Muscle layer of colon (tissue), 2 donors: ENCODE measurements around the gene LORICRIN.
"Not testable (repeated sequence)": the region's sequence is repeated elsewhere in the genome, so short reads cannot be mapped to it uniquely, and the experiment has no call there.

Source experiments
- H3K27ac ChIP-seq: one replicate; pipeline ENCODE4 v1.7.0; 2013; ENCODE audit warnings: low read depth, mild to moderate bottlenecking, low read length, moderate library complexity
- H3K27me3 ChIP-seq, 2 donors: one replicate each; pipeline ENCODE4 v1.7.0; 2013; ENCODE audit warnings: low read length in 2 of 2, mild to moderate bottlenecking in 2 of 2; ENCODE audit not compliant: insufficient read depth in 2 of 2, control insufficient read depth in 1 of 2
- H3K36me3 ChIP-seq: one replicate; pipeline ENCODE4 v1.7.0; 2013; ENCODE audit warnings: mild to moderate bottlenecking, low read length; ENCODE audit not compliant: insufficient read depth
- H3K4me1 ChIP-seq: one replicate; pipeline ENCODE4 v1.7.0; 2013; ENCODE audit warnings: mild to moderate bottlenecking, low read length; ENCODE audit not compliant: insufficient read depth
- H3K4me3 ChIP-seq, 2 donors: one replicate each; pipeline ENCODE4 v1.7.0; 2013; ENCODE audit warnings: low read length in 2 of 2, low read depth in 1 of 2, mild to moderate bottlenecking in 1 of 2, moderate library complexity in 1 of 2
- H3K9ac ChIP-seq: one replicate; pipeline ENCODE4 v1.7.0; 2013; ENCODE audit warnings: low read length
- H3K9me3 ChIP-seq: one replicate; pipeline ENCODE4 v1.7.0; 2013; ENCODE audit warnings: mild to moderate bottlenecking, low read length
- donor health status: abdominal sarcoma.
- donor health status: Adenocarcinoma of cecum.

The LORICRIN gene, protein sequence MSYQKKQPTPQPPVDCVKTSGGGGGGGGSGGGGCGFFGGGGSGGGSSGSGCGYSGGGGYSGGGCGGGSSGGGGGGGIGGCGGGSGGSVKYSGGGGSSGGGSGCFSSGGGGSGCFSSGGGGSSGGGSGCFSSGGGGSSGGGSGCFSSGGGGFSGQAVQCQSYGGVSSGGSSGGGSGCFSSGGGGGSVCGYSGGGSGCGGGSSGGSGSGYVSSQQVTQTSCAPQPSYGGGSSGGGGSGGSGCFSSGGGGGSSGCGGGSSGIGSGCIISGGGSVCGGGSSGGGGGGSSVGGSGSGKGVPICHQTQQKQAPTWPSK

GRCh38 chr1:153259387-153259786 is at the start of gene LORICRIN:
TSS of gene LORICRIN (plus strand) at chr1:153259687. CDS start at chr1:153260950, 1,263 bp downstream.
- Histone ChIP-seq H3K4me3 (no peak within 1 kb of the TSS), H3K9ac (no peak within 1 kb of the TSS), H3K9me3 (no peaks in the 10 kb centered on the region), H3K4me1 (peaks cover 9% of the 10 kb centered on the region), H3K27ac (no peak within 1 kb of the TSS), H3K27me3 (peaks cover 22 to 41% of the 10 kb centered on the region in 2 donors), H3K36me3 (no peaks in the 10 kb centered on the region)

GRCh38 chr1:153210206-153210605 is 49.3 kb upstream of the LORICRIN start:
- Histone ChIP-seq H3K27me3 (no peaks in the 10 kb centered on the region), H3K4me1 (no peaks in the 10 kb centered on the region), H3K9ac (no peak overlapping the region), H3K9me3 (no peaks in the 10 kb centered on the region), H3K36me3 (no peaks in the 10 kb centered on the region), H3K4me3 (no peak overlapping the region), H3K27ac (no peak overlapping the region)

DNA sequence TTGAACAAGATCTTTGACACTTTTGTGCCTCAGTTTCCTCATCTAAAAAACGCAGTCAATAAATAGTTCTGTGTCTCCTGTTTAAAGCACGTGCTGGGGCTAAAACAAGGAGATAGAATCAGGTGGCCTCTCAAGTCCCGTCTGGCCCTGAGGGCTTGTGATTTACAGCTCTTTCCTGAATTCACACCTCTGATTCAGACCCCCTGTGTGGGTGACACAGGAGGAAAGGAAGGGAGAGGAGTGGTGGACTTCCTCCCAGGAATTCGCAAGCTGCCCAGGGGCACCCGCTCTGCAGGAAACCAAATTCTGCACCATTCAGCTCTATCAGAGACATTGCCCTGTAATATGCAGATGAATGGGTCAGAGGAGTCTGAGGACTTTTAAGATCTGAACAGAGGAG is 47.3 kb upstream of the LORICRIN start:
- Histone ChIP-seq H3K36me3 (no peaks in the 10 kb centered on the region), H3K9me3 (no peaks in the 10 kb centered on the region), H3K4me3 (no peak overlapping the region), H3K27ac (no peak overlapping the region), H3K9ac (no peak overlapping the region), H3K27me3 (no peaks in the 10 kb centered on the region), H3K4me1 (no peaks in the 10 kb centered on the region)

GRCh38 chr1:153213519-153213918 is 46.0 kb upstream of the LORICRIN start:
- no peak overlapping the region for H3K27ac ChIP-seq
- no peaks in the 10 kb centered on the region for H3K36me3 ChIP-seq
- H3K9me3 ChIP-seq: no peaks in the 10 kb centered on the region
- H3K27me3 ChIP-seq: no peaks in the 10 kb centered on the region
- no peak overlapping the region for H3K9ac ChIP-seq
- H3K4me1 ChIP-seq: no peaks in the 10 kb centered on the region
- H3K4me3 ChIP-seq: no peak overlapping the region

DNA sequence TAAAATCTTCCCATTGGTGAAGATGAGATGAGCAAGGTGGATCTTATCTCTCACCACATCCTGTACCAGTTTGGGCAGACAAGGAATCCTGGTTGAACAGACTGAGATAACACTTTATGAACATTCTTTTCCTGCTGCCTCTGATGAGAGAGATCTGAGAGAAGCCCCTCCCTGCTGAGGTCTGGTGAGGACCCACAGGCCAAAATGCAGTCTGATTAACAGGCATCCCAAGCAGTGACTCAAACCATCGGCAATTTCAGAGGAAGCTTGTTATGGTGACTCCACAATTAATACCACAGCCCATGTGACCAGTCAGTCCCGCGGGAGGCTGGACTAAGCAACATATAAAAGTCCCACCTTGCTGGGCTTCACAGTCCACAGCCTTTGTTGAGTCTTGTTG is 42.3 kb upstream of the LORICRIN start, which contains the start of gene PRR9:
TSS of gene PRR9 (plus strand) at position 373 of the 400 bp plus-strand sequence. CDS start 561 bp downstream, outside the sequence.
- Histone ChIP-seq H3K9me3 (no peaks in the 10 kb centered on the region), H3K9ac (no peak within 1 kb of the TSS), H3K27me3 (no peaks in the 10 kb centered on the region), H3K27ac (no peak within 1 kb of the TSS), H3K4me3 (no peak within 1 kb of the TSS), H3K36me3 (no peaks in the 10 kb centered on the region), H3K4me1 (no peaks in the 10 kb centered on the region)

DNA sequence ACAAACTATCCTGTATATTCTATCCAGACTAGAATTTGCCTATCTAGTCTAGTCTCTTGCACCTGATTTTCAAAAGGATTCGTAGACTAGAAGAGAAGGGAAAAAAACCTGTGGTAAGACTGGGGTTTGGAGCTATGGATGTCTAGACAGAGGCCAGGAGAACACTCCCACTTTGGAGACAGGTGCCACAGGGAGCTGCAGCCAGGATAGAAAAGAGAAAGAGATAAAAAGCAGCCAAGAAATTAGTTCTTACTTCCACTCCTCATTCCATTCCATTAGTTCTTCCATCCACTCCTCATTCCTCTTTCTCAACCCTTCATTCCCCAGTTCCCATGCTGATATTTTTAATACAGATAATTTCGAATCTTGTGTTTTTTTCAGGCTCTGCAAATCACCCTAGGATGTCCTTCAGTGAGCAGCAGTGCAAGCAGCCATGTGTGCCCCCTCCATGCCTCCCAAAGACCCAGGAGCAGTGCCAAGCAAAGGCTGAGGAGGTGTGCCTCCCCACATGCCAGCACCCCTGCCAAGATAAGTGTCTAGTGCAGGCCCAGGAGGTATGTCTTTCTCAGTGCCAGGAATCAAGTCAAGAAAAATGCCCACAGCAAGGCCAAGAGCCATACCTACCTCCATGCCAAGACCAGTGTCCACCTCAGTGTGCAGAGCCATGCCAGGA is 41.6 kb upstream of the LORICRIN start:
- Histone ChIP-seq H3K27me3 (no peaks in the 10 kb centered on the region), H3K27ac (no peak overlapping the region), H3K9ac (no peak overlapping the region), H3K9me3 (no peaks in the 10 kb centered on the region), H3K4me3 (no peak overlapping the region), H3K4me1 (no peaks in the 10 kb centered on the region), H3K36me3 (no peaks in the 10 kb centered on the region)

GRCh38 chr1:153220606-153221303 is 38.7 kb upstream of the LORICRIN start:
- Histone ChIP-seq H3K27me3 (peaks cover 0 to 3% of the 10 kb centered on the region in 2 donors), H3K9ac (no peak overlapping the region), H3K9me3 (no peaks in the 10 kb centered on the region), H3K4me1 (no peaks in the 10 kb centered on the region), H3K4me3 (no peak overlapping the region), H3K36me3 (no peaks in the 10 kb centered on the region), H3K27ac (no peak overlapping the region)

DNA sequence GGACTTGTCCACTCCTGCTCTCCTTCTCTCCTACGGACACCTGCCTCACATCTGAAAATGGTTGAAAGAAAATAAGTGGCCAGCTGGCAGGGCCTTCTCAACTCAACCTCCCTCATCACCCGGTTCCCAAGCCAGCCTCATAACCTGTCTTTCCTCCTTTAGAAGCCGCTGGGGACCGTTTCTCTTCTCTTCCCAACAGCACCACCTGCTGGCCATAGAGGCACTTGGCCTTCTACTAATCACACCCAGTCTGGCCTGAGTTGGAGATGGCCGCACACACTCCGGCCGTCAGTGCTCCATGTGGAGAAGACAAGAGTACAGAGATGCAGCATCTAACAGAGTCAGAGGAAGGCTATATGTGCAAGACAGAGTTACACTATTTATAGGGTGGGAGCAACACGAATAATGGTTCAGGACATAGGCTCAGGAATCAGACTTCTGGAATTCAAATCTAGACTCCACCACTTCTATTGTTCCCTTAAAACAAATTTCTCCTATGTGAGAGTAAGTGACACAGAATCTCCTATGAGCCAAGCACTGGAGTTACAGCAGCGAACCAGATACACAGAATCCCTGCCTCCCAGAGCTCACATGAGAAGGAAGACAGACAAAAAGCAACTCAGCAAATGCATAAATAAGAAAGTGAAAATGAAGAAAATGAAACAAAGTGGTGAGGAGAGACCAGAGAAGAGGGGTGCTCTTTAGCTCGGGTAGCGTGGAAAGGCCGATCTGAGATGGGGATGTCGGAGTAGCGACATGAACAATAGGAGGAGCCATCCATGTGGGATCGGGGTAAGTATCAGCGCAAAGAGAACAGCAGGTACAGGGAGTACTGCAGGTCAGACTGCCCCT is 36.2 kb upstream of the LORICRIN start:
- not testable (repeated sequence) for H3K27ac ChIP-seq, H3K4me3 ChIP-seq, H3K36me3 ChIP-seq, H3K27me3 ChIP-seq, H3K9me3 ChIP-seq, H3K4me1 ChIP-seq, H3K9ac ChIP-seq

- no peaks in the 10 kb centered on the region for H3K9me3 ChIP-seq
- peaks cover 0 to 4% of the 10 kb centered on the region in 2 donors for H3K27me3 ChIP-seq
- no peaks in the 10 kb centered on the region for H3K36me3 ChIP-seq
- no peak overlapping the region for H3K27ac ChIP-seq
- H3K4me3 ChIP-seq: no peak overlapping the region
- H3K9ac ChIP-seq: no peak overlapping the region
- H3K4me1 ChIP-seq: no peaks in the 10 kb centered on the region
These were observed 31.7 kb upstream of the LORICRIN start for GRCh38 chr1:153227810-153228209.

DNA sequence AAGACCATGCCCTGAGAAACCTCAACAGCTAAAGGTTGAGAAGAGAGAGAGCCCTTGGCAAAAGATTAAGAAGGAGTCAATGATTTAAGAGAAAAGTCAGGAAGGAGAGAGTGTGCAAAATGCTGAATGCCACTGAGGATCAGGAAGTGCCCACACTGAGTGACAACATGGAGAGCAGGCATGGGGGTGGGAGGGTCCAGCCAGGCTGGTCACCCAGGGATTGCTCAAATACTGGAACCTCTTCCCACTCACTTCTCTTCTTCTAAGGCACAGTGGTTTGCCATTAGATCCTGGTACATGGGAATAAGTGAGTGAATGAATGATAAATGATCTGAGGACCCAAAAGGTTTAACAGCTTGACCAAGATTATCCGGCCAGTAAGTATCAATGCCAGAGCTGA is 31.0 kb upstream of the LORICRIN start:
- no peak overlapping the region for H3K4me3 ChIP-seq
- no peaks in the 10 kb centered on the region for H3K9me3 ChIP-seq
- H3K36me3 ChIP-seq: no peaks in the 10 kb centered on the region
- H3K27me3 ChIP-seq: peaks cover 0 to 4% of the 10 kb centered on the region in 2 donors
- H3K4me1 ChIP-seq: no peaks in the 10 kb centered on the region
- H3K27ac ChIP-seq: no peak overlapping the region
- no peak overlapping the region for H3K9ac ChIP-seq
